Measurements from ENCODE around the gene CLPTM1L. TPM values are rescaled to one million over a fixed set of nuclear protein-coding genes. Genes with fewer than 3 reads are reported as not detected.

The CLPTM1L gene
- total and polyA plus RNA-seq, 9 of the 15 experiments (the other 6 are each of a cell fraction or from before 2014, with no cell fraction given), result 3.5 to 217 (median 177) TPM

DNA sequence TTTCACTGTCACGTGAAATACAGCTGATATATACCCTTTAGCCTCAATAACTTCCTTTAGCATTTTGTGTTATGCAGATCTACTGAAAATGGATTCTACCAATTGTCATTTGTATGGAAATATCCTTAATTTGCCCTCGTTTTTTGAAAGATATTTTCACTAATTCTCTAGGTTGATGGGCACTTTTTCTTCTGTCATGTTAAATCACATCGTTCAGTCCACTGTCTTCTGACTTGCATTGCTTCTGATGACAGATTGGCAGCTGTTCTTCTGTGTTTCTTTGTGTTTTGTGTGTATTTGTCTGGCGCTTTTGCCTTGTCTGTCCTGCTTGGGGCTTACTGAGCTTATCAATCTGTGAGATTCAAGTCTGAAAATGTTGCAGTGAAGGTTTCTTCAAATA lies 9.7 kb upstream of the CLPTM1L start:
- peak; percentile 59 for FAIRE-seq
- ATAC-seq, result no peak
- POLR2A ChIA-PET, result interaction anchor here (0.6 to 1.4 kb wide), 2 partner anchors 8 to 297 kb away, joined by 3 to 4 read pairs; no protein-coding TSS in a partner anchor
- Histone ChIP-seq H3K27me3 (ENCODE audit: control insufficient read depth in 2 of 2, insufficient read depth in 2 of 2, low read length in 2 of 2) (peaks cover 63 to 72% of the 10 kb centered on the region in 2 experiments), H3K9me1 (ENCODE audit: control insufficient read depth, insufficient read depth, low read length) (no peaks in the 10 kb centered on the region), H3K4me2 (ENCODE audit: insufficient read depth, low read length) (no peak overlapping the region), H3K9me3 (replicated peaks; ENCODE audit: control insufficient read depth, insufficient read depth, low read depth, low read length) (no peaks in the 10 kb centered on the region), H2AFZ (ENCODE audit: low read depth, low read length) (no peak overlapping the region), H3K4me3 (no peak overlapping the region), H3K36me3 (ENCODE audit: control insufficient read depth, insufficient read depth, low read length) (no peaks in the 10 kb centered on the region), H3K4me1 (replicated peaks in 1 of 2; ENCODE audit: control insufficient read depth in 2 of 2, insufficient read depth in 2 of 2, low read length in 2 of 2) (peaks cover 0 to 15% of the 10 kb centered on the region in 2 experiments; a peak in 1 of 5 replicates), H3K27ac (ENCODE audit: extremely low read depth, low read depth, low read length) (no peak overlapping the region), H3K79me2 (ENCODE audit: control insufficient read depth, insufficient read depth, low read length) (no peaks in the 10 kb centered on the region), H3K9ac (ENCODE audit: insufficient read depth in 1 of 2, low read depth in 2 of 2, low read length in 2 of 2) (no peak overlapping the region), H4K20me1 (replicated peaks; ENCODE audit: control insufficient read depth, insufficient read depth, low read length) (no peaks in the 10 kb centered on the region; the same call in 1 of the 2 replicates)
- in situ Hi-C loops (cut with MboI) (no loop called here), intact Hi-C loops (cut with micrococcal nuclease) (no loop called here)
- TF ChIP-seq RB1 (IDR thresholded peaks at IDR 0.05; ENCODE audit: low read depth) (no peak), ZBTB12 (CRISPR knock-in tag; IDR thresholded peaks at IDR 0.05) (no peak), ERF (CRISPR knock-in tag; IDR thresholded peaks at IDR 0.05) (no peak), RCOR1 (IDR thresholded peaks at IDR 0.05; ENCODE audit: borderline replicate concordance in 1 of 2, low read depth in 2 of 2, low read length in 2 of 2) (no peak), POLR2AphosphoS2 (IDR thresholded peaks at IDR 0.05; ENCODE audit: low read length) (no peak), MYNN (IDR thresholded peaks at IDR 0.05) (no peak), MYNN (CRISPR knock-in tag; IDR thresholded peaks at IDR 0.05) (no peak), ZKSCAN1 (IDR thresholded peaks at IDR 0.05; ENCODE audit: low read depth, low read length) (no peak), MCM2 (IDR thresholded peaks at IDR 0.05; ENCODE audit: low read depth) (no peak), SMAD1 (IDR thresholded peaks at IDR 0.05; ENCODE audit: low read depth, low read length, partially characterized antibody) (no peak), YY1 (IDR thresholded peaks at IDR 0.05; ENCODE audit: borderline replicate concordance in 1 of 3, control insufficient read depth in 1 of 3, extremely low read depth in 1 of 3, insufficient read depth in 3 of 3, insufficient read length in 1 of 3, insufficient replicate concordance in 2 of 3, low read depth in 1 of 3, low read length in 2 of 3) (no peak), ZFP30 (CRISPR knock-in tag; IDR thresholded peaks at IDR 0.05; ENCODE audit: borderline replicate concordance) (no peak), RBM22 (IDR thresholded peaks at IDR 0.05; ENCODE audit: low read depth, low read length, poor library complexity, severe bottlenecking) (no peak)
- TF ChIP-seq, protein P1, sequence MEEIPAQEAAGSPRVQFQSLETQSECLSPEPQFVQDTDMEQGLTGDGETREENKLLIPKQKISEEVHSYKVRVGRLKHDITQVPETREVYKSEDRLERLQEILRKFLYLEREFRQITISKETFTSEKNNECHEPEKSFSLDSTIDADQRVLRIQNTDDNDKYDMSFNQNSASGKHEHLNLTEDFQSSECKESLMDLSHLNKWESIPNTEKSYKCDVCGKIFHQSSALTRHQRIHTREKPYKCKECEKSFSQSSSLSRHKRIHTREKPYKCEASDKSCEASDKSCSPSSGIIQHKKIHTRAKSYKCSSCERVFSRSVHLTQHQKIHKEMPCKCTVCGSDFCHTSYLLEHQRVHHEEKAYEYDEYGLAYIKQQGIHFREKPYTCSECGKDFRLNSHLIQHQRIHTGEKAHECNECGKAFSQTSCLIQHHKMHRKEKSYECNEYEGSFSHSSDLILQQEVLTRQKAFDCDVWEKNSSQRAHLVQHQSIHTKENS (CRISPR knock-in tag; IDR thresholded peaks at IDR 0.05), result no peak
- TF ChIP-seq, protein P2, sequence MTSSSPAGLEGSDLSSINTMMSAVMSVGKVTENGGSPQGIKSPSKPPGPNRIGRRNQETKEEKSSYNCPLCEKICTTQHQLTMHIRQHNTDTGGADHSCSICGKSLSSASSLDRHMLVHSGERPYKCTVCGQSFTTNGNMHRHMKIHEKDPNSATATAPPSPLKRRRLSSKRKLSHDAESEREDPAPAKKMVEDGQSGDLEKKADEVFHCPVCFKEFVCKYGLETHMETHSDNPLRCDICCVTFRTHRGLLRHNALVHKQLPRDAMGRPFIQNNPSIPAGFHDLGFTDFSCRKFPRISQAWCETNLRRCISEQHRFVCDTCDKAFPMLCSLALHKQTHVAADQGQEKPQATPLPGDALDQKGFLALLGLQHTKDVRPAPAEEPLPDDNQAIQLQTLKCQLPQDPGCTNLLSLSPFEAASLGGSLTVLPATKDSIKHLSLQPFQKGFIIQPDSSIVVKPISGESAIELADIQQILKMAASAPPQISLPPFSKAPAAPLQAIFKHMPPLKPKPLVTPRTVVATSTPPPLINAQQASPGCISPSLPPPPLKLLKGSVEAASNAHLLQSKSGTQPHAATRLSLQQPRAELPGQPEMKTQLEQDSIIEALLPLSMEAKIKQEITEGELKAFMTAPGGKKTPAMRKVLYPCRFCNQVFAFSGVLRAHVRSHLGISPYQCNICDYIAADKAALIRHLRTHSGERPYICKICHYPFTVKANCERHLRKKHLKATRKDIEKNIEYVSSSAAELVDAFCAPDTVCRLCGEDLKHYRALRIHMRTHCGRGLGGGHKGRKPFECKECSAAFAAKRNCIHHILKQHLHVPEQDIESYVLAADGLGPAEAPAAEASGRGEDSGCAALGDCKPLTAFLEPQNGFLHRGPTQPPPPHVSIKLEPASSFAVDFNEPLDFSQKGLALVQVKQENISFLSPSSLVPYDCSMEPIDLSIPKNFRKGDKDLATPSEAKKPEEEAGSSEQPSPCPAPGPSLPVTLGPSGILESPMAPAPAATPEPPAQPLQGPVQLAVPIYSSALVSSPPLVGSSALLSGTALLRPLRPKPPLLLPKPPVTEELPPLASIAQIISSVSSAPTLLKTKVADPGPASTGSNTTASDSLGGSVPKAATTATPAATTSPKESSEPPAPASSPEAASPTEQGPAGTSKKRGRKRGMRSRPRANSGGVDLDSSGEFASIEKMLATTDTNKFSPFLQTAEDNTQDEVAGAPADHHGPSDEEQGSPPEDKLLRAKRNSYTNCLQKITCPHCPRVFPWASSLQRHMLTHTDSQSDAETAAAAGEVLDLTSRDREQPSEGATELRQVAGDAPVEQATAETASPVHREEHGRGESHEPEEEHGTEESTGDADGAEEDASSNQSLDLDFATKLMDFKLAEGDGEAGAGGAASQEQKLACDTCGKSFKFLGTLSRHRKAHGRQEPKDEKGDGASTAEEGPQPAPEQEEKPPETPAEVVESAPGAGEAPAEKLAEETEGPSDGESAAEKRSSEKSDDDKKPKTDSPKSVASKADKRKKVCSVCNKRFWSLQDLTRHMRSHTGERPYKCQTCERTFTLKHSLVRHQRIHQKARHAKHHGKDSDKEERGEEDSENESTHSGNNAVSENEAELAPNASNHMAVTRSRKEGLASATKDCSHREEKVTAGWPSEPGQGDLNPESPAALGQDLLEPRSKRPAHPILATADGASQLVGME (CRISPR knock-in tag; IDR thresholded peaks at IDR 0.05), result no peak
- CTCF ChIA-PET (ENCODE audit: low intra/inter-chr PET ratio), result no interaction called here
- WGBS (ENCODE audit: insufficient coverage, low coverage, missing lambda C conversion rate), result 0% methylated on average over 4 of the region's 4 CpGs
- DNase-seq (ENCODE audit: extremely low read depth in 1 of 4, low spot score in 3 of 4), result no peak
- BruUV-seq (replicated peaks), result no TSS peak

Data from K562 (cell line).